Measurements from ENCODE around the gene LPAR4.
"Not testable (repeated sequence)": the region's sequence is repeated elsewhere in the genome, so short reads cannot be mapped to it uniquely, and the experiment has no call there.

The LPAR4 gene

DNA sequence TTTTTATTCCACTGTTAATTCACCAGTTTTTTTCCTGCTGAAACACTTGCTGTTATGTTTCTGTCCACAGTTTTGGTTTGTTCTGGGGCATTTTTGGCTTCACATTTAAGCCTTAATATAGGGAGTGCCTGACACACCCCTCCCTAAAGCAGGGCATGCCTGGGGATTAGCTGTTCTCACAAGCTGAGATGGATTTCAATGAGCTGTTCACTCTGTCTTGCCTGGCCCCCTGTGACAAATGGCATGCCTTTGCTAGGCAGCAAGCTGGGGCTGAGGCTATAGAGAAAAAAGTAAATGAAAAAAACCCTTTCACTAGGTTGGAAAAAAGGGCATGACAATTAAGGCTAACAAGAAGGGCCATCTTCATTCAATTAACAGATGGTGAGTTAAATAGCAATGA lies 22.4 kb downstream of the LPAR4 start:
- no peak overlapping the region for H3K4me3 ChIP-seq (ENCODE audit: low read depth, low read length)
- TF ChIP-seq, protein P1, sequence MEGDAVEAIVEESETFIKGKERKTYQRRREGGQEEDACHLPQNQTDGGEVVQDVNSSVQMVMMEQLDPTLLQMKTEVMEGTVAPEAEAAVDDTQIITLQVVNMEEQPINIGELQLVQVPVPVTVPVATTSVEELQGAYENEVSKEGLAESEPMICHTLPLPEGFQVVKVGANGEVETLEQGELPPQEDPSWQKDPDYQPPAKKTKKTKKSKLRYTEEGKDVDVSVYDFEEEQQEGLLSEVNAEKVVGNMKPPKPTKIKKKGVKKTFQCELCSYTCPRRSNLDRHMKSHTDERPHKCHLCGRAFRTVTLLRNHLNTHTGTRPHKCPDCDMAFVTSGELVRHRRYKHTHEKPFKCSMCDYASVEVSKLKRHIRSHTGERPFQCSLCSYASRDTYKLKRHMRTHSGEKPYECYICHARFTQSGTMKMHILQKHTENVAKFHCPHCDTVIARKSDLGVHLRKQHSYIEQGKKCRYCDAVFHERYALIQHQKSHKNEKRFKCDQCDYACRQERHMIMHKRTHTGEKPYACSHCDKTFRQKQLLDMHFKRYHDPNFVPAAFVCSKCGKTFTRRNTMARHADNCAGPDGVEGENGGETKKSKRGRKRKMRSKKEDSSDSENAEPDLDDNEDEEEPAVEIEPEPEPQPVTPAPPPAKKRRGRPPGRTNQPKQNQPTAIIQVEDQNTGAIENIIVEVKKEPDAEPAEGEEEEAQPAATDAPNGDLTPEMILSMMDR (IDR thresholded peaks at IDR 0.05; ENCODE audit: low read depth, low read length): no peak

DNA sequence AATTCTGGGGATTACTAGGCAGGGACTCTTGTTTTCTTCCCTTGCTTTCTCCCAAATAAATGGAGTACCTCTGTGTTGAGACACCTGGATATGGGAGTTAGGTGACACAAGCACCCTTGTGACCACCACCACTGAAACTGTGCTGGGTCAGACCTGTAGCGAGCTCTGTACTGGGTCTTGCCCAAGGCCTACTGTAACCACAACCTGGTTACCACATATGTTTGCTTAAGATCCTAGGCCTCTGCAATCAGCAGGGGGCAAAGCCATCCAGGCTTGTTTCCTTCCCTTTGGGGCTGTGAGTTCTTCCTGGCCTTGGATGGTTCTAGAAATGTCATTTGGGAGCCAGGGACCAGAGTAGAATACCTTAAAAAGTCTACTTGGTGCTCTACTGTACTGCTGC lies 49.4 kb downstream of the LPAR4 start:
- TF ChIP-seq, protein P1 (IDR thresholded peaks at IDR 0.05; ENCODE audit: low read depth, low read length): no peak
- no peak overlapping the region for H3K4me3 ChIP-seq (ENCODE audit: low read depth, low read length)

DNA sequence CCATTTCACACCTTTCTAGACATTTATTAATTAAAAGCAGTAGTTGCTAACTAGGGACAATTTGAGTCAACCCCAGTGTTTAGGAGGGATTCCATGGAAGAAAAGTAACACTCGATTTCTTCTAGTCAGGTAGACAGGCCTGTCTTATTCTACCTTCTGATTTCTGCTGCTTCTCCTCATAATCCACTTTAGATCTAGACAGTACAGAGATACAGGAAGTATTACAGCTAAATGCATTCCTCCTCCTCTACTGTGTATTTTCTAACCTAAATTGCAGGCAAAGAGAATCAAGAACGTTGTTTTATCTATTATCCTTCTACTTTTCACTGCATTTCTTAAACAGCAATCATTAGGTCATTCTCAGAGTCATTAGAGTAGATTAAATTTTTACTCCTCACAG lies 52.6 kb downstream of the LPAR4 start:
- no peak overlapping the region for H3K4me3 ChIP-seq (ENCODE audit: low read depth, low read length)
- TF ChIP-seq, protein P1 (IDR thresholded peaks at IDR 0.05; ENCODE audit: low read depth, low read length): no peak

DNA sequence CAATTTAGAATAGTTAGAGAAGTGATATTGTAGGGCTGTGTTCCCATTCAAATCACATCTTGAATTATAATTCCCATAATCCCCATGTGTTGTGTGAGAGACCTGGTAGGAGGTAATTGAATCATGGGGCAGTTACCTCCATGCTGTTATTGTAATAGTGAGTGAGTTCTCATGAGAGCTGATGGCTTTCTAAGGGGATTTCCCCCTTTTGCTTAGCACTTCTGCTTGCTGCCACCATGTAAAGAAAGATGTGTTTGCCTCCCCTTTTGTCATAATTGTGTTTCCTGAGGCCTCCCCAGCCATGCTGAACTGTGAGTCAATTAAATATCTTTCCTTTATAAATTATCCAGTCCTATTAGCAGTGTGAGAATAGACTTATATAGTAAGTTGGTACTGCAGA lies 53.2 kb downstream of the LPAR4 start:
- H3K4me3 ChIP-seq (ENCODE audit: low read depth, low read length): no peak overlapping the region
- TF ChIP-seq, protein P1 (IDR thresholded peaks at IDR 0.05; ENCODE audit: low read depth, low read length): no peak

DNA sequence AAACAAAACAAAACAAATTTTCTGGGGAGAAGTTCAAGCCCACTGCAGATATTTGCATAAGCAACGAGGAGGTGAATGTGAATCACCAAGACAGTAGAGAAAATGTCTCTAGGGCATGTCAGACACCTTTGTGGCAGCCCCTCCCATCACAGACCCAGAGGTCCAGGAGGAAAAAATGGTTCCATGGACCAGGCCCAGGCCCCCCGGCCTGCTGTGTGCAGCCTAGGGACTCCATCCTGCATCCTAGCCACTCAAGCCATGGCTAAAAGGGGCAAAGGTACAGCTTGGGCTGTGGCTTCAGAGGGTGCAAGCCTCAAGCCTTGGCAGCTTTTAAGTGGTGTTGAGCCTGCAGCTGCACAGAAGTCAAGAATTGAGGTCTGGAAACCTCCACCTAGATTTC lies 54.0 kb downstream of the LPAR4 start:
- TF ChIP-seq, protein P1 (IDR thresholded peaks at IDR 0.05; ENCODE audit: low read depth, low read length): no peak

DNA sequence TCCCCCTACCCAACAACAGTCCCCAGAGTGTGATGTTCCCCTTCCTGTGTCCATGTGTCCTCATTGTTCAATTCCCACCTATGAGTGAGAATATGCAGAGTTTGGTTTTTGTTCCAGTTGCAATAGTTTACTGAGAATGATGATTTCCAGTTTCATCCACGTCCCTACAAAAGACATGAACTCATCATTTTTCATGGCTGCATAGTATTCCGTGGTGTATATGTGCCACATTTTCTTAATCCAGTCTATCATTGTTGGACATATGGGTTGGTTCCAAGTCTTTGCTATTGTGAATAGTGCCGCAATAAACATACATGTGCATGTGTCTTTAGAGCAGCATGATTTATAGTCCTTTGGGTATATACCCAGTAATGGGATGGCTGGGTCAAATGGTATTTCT lies 55.0 kb downstream of the LPAR4 start:
- H3K4me3 ChIP-seq (ENCODE audit: low read depth, low read length): not testable (repeated sequence)

More for the DNA sequence above, 54.0 kb downstream of the LPAR4 start:
- no peak overlapping the region for H3K4me3 ChIP-seq (ENCODE audit: low read depth, low read length)
